ES-I3 (cell line): Measurements from ENCODE around the gene DNTTIP2.

ENCODE experiments used
- H3K36me3 ChIP-seq: 2 replicates; pipeline ENCODE4 v1.6.1; 2013; ENCODE audit warnings: mild to moderate bottlenecking, low read length, control low read depth, moderate library complexity; ENCODE audit not compliant: insufficient read depth
- H3K4me1 ChIP-seq: 2 replicates; pipeline ENCODE4 v1.6.1; 2013; ENCODE audit warnings: mild to moderate bottlenecking, control low read depth, low read length; ENCODE audit not compliant: insufficient read depth
- H3K9ac ChIP-seq: 2 replicates; pipeline ENCODE4 v1.6.1; 2013; ENCODE audit warnings: low read depth, mild to moderate bottlenecking, low read length, moderate library complexity
- H3K9me3 ChIP-seq: 2 replicates; pipeline ENCODE4 v1.6.1; 2013; ENCODE audit warnings: mild to moderate bottlenecking, low read length, moderate library complexity; ENCODE audit not compliant: control insufficient read depth, insufficient read depth

DNTTIP2 gene

DNA sequence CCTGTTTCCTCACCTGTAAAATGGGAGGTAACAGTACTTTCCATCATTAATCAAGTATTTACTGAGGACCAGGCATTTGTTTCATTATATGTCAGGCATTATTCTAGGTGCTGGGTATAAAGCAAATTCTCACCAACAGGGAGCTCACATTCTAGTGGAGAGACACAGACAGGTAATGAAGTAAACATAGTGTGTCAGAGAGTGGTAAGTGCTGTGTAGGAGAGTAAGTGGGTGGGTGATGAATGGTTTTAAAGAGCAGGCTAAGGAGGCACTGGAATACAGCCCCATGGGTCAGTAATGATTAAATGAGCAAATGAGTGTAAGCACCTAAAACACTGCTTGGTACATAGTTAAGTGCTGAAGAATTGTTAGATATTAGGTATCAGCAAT, 60.4 kb downstream of the DNTTIP2 start:
- peaks cover 63% of the 10 kb centered on the region for H3K4me1 ChIP-seq
- H3K9me3 ChIP-seq: no peaks in the 10 kb centered on the region
- no peak overlapping the region for H3K9ac ChIP-seq
- H3K36me3 ChIP-seq: no peaks in the 10 kb centered on the region

DNA sequence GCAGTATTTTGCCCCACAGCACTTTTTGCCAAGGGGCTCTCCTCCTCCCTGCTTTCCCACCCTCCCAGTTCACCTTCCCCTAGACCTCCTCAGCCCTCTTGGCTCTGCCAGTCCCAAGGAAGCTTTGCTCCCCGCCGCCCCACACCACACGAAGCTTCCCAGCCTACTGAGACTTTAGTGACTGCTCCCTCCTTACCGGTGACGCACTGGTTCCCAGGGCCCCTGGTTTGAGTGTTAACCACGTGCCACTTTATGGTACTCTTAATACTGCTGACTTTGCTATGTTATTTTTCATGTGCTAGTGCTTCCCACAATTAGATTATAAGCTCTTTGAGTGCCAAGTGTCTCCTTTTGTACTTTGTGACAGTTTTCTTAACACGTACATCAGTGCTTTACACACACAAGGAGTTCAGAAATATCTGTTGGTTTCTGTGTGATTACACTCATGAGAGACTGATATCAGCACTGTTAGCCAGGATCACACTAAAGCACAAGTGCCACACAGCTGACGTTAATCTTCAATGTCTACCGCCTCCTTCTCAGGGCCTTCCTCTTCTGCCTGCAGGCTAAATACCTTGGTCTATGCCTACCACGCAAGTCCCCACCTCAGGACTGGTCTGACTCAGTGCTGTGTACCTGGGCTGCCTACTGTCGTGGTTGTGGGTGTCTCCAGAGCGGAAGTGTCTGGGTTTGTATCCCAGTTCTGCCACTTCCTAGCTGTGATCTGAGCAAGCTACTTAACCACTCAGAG, 61.0 kb downstream of the DNTTIP2 start:
- Histone ChIP-seq H3K9ac (no peak overlapping the region), H3K36me3 (no peaks in the 10 kb centered on the region), H3K4me1 (peaks cover 68% of the 10 kb centered on the region), H3K9me3 (no peaks in the 10 kb centered on the region)

DNA sequence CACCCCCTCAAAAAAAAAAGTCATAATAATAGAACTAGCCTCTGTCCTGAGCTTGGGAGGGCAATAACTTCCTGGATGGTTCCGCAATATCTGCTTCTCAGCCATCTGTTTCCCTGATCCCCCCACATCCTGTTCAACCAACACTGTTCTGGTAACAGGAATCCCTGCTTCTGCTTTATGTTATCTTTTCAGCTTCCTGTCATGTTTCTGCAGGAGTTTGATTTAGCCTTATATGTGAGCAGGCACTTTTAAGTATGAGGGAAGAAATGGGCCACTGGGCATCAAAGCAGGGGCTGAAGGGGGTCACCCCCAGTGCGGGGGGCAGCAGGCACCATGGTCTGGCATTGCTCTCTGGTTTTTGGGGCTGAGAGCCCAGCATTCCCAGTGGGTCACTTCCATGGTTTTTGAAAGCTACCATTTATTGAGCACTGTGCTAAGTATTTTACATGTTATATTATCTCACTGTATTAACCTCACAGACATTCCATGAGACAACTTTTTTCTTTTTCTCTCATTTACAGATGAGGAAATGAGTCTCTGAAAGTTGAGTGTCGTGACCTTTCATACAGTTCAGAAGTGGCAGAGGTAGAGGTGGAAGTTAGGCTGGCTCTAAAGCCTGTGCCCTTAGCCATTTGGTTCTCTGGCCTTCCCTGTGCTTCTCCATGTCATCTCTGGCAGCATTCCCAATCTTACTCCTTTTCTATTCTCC, 61.9 kb downstream of the DNTTIP2 start:
- H3K4me1 ChIP-seq: peaks cover 73% of the 10 kb centered on the region
- H3K36me3 ChIP-seq: no peaks in the 10 kb centered on the region
- no peaks in the 10 kb centered on the region for H3K9me3 ChIP-seq
- H3K9ac ChIP-seq: no peak overlapping the region
